HEK293 (cell line): ENCODE data around the gene FRY.

Experiments
- CTCF ChIA-PET: fragments of 350-600 bp; formaldehyde crosslinking; extraction: SDS; loops from one replicate; lab custom pipeline; 2021; ENCODE audit warnings: antibody characterized with exemption; lab: Yijun Ruan, JAX
- POLR2A ChIA-PET: fragments of 300-600 bp; formaldehyde crosslinking; extraction: SDS; loops from one replicate; lab custom pipeline; 2020; ENCODE audit warnings: antibody characterized with exemption, inconsistent platforms; lab: Yijun Ruan, JAX
- H3K27ac ChIP-seq: fragments of 200-500 bp; sonication (Bioruptor generic); 2 replicates; pipeline ENCODE4 v1.5.1; 2014; ENCODE audit warnings: low read depth, low read length, control low read depth, inconsistent platforms; ENCODE audit errors: extremely low read depth
- H3K36me3 ChIP-seq, 2 experiments: fragments of 200-500 bp in 1 of 2; sonication (Bioruptor generic) in 1 of 2; 1 replicate in 1 of 2; 2 replicates in 1 of 2; pipeline ENCODE4 v1.5.1; 2014 to 2017; ENCODE audit warnings: inconsistent platforms in 2 of 2, low read length in 2 of 2; ENCODE audit not compliant: control insufficient read depth in 2 of 2, insufficient read depth in 1 of 2
- H3K4me1 ChIP-seq: fragments of 200-500 bp; sonication (Bioruptor generic); 2 replicates; pipeline ENCODE4 v1.5.1; 2014; ENCODE audit warnings: mild to moderate bottlenecking, low read length, inconsistent platforms; ENCODE audit not compliant: control insufficient read depth, insufficient read depth
- H3K4me3 ChIP-seq: 2 replicates; pipeline ENCODE4 v1.5.1; 2011; ENCODE audit warnings: low read depth, mild to moderate bottlenecking, control low read depth, low read length, moderate library complexity
- H3K9me3 ChIP-seq: fragments of 200-500 bp; sonication (Bioruptor generic); 2 replicates; pipeline ENCODE4 v1.5.1; 2014; ENCODE audit warnings: low read depth, low read length, inconsistent platforms; ENCODE audit not compliant: control insufficient read depth, insufficient read depth
- GLI4 ChIP-seq: fragments of 450-650 bp; formaldehyde crosslinking; IDR thresholded peaks from 2 replicates; pipeline ENCODE4 v1.5.1; 2016; ENCODE audit warnings: missing biosample characterization, missing genetic modification characterization
- MZF1 ChIP-seq: fragments of 450-650 bp; formaldehyde crosslinking; IDR thresholded peaks from 2 replicates; pipeline ENCODE4 v1.5.1; 2017; ENCODE audit warnings: missing biosample characterization, missing genetic modification characterization, borderline replicate concordance
- OSR2 ChIP-seq: fragments of 450-650 bp; formaldehyde crosslinking; IDR thresholded peaks from 2 replicates; pipeline ENCODE4 v1.5.1; 2016; ENCODE audit warnings: missing biosample characterization, missing genetic modification characterization
- PBX3 ChIP-seq: sonication (generic); formaldehyde crosslinking; IDR thresholded peaks from 2 replicates; pipeline ENCODE4 v1.8.1; 2022; ENCODE audit warnings: mild to moderate bottlenecking, moderate library complexity, missing genetic modification reagents
- PRDM10 ChIP-seq: fragments of 450-650 bp; formaldehyde crosslinking; IDR thresholded peaks from 2 replicates; pipeline ENCODE4 v1.5.1; 2016; ENCODE audit warnings: missing biosample characterization, missing genetic modification characterization
- SCRT2 ChIP-seq: fragments of 450-650 bp; formaldehyde crosslinking; IDR thresholded peaks from 2 replicates; pipeline ENCODE4 v1.5.1; 2016; ENCODE audit warnings: missing biosample characterization, missing genetic modification characterization
- SETDB1 ChIP-seq: IDR thresholded peaks from one replicate; pipeline ENCODE4 v1.6.1; 2017; ENCODE audit warnings: mild to moderate bottlenecking, low read length, moderate library complexity, mixed read lengths; ENCODE audit not compliant: insufficient read length
- SP7 ChIP-seq: fragments of 450-650 bp; formaldehyde crosslinking; IDR thresholded peaks from 2 replicates; pipeline ENCODE4 v1.5.1; 2016; ENCODE audit warnings: missing biosample characterization, missing genetic modification characterization
- ZBTB10 ChIP-seq: fragments of 450-650 bp; formaldehyde crosslinking; IDR thresholded peaks from 2 replicates; pipeline ENCODE4 v1.5.1; 2016; ENCODE audit warnings: missing biosample characterization, missing genetic modification characterization
- ZFP69B ChIP-seq: fragments of 450-650 bp; formaldehyde crosslinking; IDR thresholded peaks from 2 replicates; pipeline ENCODE4 v1.5.1; 2016; ENCODE audit warnings: missing biosample characterization, missing genetic modification characterization
- ZNF280D ChIP-seq: fragments of 450-650 bp; formaldehyde crosslinking; IDR thresholded peaks from 2 replicates; pipeline ENCODE4 v1.5.1; 2016; ENCODE audit warnings: missing biosample characterization, missing genetic modification characterization
- ZNF596 ChIP-seq: fragments of 450-650 bp; IDR thresholded peaks from 2 replicates; pipeline ENCODE4 v1.5.0; 2018; ENCODE audit warnings: missing biosample characterization, mild to moderate bottlenecking, missing genetic modification characterization, moderate library complexity
- ZNF621 ChIP-seq: fragments of 450-650 bp; formaldehyde crosslinking; IDR thresholded peaks from 2 replicates; pipeline ENCODE4 v1.5.1; 2017; ENCODE audit warnings: missing biosample characterization, missing genetic modification characterization
- ZNF626 ChIP-seq: fragments of 450-650 bp; sonication (Bioruptor Pico); formaldehyde crosslinking; IDR thresholded peaks from 2 replicates; pipeline ENCODE4 v1.5.1; 2018; ENCODE audit warnings: missing biosample characterization, missing genetic modification characterization, inconsistent platforms

The FRY gene

GRCh38 chr13:32224916-32225315 is 193.3 kb downstream of the FRY start:
- CTCF ChIA-PET, result interaction anchor here (0.7 to 0.9 kb wide), 2 partner anchors 9 to 10 kb away, joined by 3 read pairs; no protein-coding TSS in a partner anchor
- H3K27ac ChIP-seq, result no peak overlapping the region
- H3K4me3 ChIP-seq, result no peak overlapping the region
- no peaks in the 10 kb centered on the region for H3K36me3 ChIP-seq
- H3K9me3 ChIP-seq, result no peaks in the 10 kb centered on the region
- POLR2A ChIA-PET, result interaction anchor here (1.1 to 1.5 kb wide), 2 partner anchors 19 to 90 kb away, joined by 3 read pairs; partner anchors contain the start of genes BRCA2 and ZAR1L
- H3K4me1 ChIP-seq, result no peaks in the 10 kb centered on the region
- TF ChIP-seq OSR2 (tag by site-specific recombination) (no peak), ZFP69B (tag by site-specific recombination) (no peak), SETDB1 (no peak), ZNF626 (no peak), PRDM10 (tag by site-specific recombination) (no peak), ZNF621 (tag by site-specific recombination) (no peak), GLI4 (tag by site-specific recombination) (no peak), ZNF596 (tag by site-specific recombination) (no peak), PBX3 (no peak), SCRT2 (tag by site-specific recombination) (no peak)

GRCh38 chr13:32225481-32225931 is 193.9 kb downstream of the FRY start:
- H3K27ac ChIP-seq, result no peak overlapping the region
- no peaks in the 10 kb centered on the region for H3K36me3 ChIP-seq
- ChIA-PET CTCF (interaction anchor here (0.7 kb wide), 1 partner anchor 10 kb away, joined by 3 read pairs; no protein-coding TSS in a partner anchor), POLR2A (interaction anchor here (1.5 kb wide), 1 partner anchor 20 kb away, joined by 3 read pairs; no protein-coding TSS in a partner anchor)
- no peaks in the 10 kb centered on the region for H3K9me3 ChIP-seq
- H3K4me1 ChIP-seq, result no peaks in the 10 kb centered on the region
- H3K4me3 ChIP-seq, result no peak overlapping the region
- TF ChIP-seq SP7, result no peak
- no peak for TF ChIP-seq ZNF280D (tag by site-specific recombination)
- no peak for TF ChIP-seq MZF1 (tag by site-specific recombination)
- no peak for TF ChIP-seq ZBTB10
- TF ChIP-seq, all 188 proteins: peak for 0
